GM19455 (cell line): Measurements from ENCODE around the gene DRC1.

Experiments used
- ATAC-seq: cut with Tn5 transposase; IDR thresholded peaks from one replicate; pipeline ENCODE4 v1.9.1; 2021; ENCODE audit not compliant: unreplicated experiment

DRC1 gene

GRCh38 chr2:26442707-26443106 lies 41.0 kb downstream of the DRC1 start:
- ATAC-seq = no peak

- no peak for ATAC-seq
These were observed 42.5 kb downstream of the DRC1 start for GRCh38 chr2:26444236-26444635.

- no peak for ATAC-seq
These were observed 46.9 kb downstream of the DRC1 start for GRCh38 chr2:26448651-26449050.

- ATAC-seq = no peak
These were observed 47.7 kb downstream of the DRC1 start for GRCh38 chr2:26449278-26450030.

- ATAC-seq = no peak
These were observed 48.4 kb downstream of the DRC1 start for GRCh38 chr2:26450031-26450635.

GRCh38 chr2:26451700-26452099 lies 50.0 kb downstream of the DRC1 start:
- no peak for ATAC-seq

- no peak for ATAC-seq
These were observed 52.0 kb downstream of the DRC1 start for GRCh38 chr2:26453421-26454329.

GRCh38 chr2:26454561-26455001 lies 52.9 kb downstream of the DRC1 start:
- no peak for ATAC-seq

- ATAC-seq = no peak
These were observed 53.4 kb downstream of the DRC1 start for GRCh38 chr2:26455037-26455669.

GRCh38 chr2:26455670-26456439 lies 54.1 kb downstream of the DRC1 start:
- no peak for ATAC-seq

GRCh38 chr2:26456440-26457250 lies 54.9 kb downstream of the DRC1 start:
- no peak for ATAC-seq

GRCh38 chr2:26457251-26457666 lies 55.5 kb downstream of the DRC1 start:
- ATAC-seq = no peak

GRCh38 chr2:26457695-26458364 lies 56.1 kb downstream of the DRC1 start:
- ATAC-seq = no peak

- ATAC-seq = no peak
These were observed 56.8 kb downstream of the DRC1 start for GRCh38 chr2:26458365-26459042.

GRCh38 chr2:26459991-26460612 lies 58.4 kb downstream of the DRC1 start:
- no peak for ATAC-seq

GRCh38 chr2:26460613-26461031 lies 58.9 kb downstream of the DRC1 start:
- ATAC-seq = no peak

GRCh38 chr2:26461601-26462023 lies 59.9 kb downstream of the DRC1 start:
- no peak for ATAC-seq

GRCh38 chr2:26462100-26462499 lies 60.4 kb downstream of the DRC1 start:
- ATAC-seq = no peak
